GM21381 (cell line): ENCODE measurements around the gene RREB1.

Experiments used
- ATAC-seq: cut with Tn5 transposase; IDR thresholded peaks from one replicate; pipeline ENCODE4 v1.9.1; 2021; ENCODE audit warnings: mild to moderate bottlenecking, moderate library complexity; ENCODE audit not compliant: unreplicated experiment

RREB1 gene

GRCh38 chr6:7124114-7124513 lies 16.4 kb downstream of the RREB1 start:
- ATAC-seq, result no peak

DNA sequence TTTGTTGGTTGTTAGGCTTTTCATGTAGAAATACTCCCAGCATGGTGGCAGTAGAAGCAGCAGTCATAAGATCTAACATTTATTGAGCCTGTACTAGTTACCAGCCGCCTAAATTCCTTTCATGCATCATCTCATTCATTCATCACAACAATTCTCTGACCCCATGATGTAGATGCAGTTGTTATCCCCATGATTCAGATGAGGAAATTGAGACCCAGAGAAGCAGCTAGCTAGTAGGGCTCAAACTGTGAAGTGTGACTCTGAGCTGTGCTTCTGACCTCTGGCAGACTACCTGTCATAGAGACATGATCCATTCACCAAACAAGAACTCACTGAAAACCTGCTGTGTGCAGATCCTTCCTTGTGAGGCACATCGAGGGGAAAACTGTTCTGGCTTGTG lies 16.9 kb downstream of the RREB1 start:
- no peak for ATAC-seq

- ATAC-seq, result no peak
These were observed 17.5 kb downstream of the RREB1 start for GRCh38 chr6:7125290-7125689.

DNA sequence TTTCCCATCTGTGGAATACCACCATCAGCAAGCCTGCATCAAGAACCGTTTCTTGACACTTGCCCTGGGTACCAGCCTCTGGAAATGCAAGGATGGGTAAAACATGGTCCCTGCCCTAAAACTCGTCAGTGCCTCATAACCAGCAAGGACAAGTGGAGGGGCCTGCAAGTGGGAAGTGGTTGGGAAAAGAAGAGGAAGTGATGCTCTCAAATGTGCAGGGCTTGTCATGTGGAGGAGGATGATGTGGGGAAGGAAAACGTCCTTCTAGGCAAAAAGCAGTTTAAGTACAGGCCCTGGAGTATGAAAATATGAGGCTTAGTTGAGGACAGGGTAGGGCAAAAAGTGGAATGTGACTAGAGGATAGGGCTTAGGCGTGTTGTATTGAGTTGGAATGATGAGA lies 19.0 kb downstream of the RREB1 start:
- ATAC-seq, result no peak

- no peak for ATAC-seq
These were observed 19.9 kb downstream of the RREB1 start for GRCh38 chr6:7127680-7128079.

DNA sequence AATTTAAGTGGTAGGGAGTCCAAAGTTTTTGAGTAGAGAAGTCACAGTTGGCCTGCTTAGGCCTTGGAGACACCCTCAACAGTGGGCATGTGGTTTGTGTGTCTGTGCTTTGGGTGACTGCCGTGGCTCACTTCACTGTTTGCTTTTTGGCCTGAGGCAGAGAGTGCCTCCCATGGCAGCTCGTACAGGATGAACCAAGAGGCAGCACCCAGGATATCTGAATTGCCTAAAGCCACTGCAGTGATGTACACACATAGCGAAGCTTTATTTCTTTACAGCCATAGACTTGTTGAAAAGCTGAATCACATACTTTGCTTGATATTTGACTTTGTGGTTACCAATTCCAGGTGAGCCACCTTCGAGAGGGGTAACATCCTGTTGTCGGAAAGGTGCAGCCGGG lies 21.6 kb downstream of the RREB1 start:
- no peak for ATAC-seq

DNA sequence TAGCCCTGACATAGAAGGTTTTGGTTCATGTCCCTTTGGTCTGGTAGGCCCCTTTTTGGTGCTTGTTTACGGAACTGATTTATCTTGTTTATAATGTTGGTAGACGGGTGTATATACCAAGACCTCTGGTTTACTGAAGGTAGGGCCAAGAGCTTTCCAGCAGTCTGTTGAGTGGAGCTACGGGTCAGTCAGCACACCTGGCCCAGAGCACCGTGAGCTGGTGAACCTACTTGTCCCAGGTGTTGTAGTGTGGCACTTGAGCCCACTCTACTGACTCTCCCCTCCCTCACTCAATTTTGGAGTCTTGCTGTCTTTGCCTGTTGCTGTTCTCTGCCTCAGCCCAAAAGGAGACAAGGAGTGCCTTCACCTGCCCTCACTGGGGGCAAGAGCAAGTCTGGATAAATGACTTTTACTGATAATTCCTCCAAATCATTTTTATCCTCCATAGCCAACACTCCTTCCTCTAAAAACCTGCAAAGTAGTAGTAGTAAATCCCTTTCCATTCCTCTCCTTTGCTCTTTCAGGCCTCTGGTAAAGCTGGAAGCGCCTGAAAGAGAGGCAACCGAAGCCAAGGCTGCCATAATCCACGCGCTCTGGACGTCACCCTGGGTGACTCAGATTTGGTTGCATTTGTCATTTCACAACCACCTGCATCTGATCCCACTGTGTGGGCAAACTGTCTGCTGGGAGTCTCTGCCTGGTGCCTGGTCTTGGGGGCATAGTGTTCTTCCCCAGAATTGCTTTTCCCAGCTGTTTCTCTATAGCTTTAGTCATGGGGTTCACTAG lies 22.2 kb downstream of the RREB1 start:
- ATAC-seq, result no peak

DNA sequence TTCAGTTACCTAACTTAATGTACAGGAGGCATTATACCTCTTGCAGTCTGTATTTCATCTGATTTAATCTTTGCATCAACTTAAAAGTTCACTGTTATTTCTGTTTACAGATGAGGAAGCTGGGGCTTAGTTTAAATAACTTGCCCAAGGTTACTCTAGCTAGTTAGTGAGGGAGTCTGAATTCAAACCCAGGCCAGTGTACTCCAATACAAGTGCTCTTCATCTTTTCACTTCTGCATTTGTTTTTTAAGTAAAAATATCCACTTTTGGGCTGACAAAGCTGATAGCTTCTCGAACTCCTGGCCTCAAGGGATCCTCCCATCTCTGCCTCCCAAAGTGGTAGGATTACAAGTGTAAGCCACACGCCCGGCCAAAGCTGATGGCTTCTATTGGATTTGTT lies 23.6 kb downstream of the RREB1 start:
- ATAC-seq, result no peak

GRCh38 chr6:7132398-7133035 lies 24.8 kb downstream of the RREB1 start:
- ATAC-seq, result no peak

- no peak for ATAC-seq
These were observed 27.4 kb downstream of the RREB1 start for GRCh38 chr6:7134999-7135745.

DNA sequence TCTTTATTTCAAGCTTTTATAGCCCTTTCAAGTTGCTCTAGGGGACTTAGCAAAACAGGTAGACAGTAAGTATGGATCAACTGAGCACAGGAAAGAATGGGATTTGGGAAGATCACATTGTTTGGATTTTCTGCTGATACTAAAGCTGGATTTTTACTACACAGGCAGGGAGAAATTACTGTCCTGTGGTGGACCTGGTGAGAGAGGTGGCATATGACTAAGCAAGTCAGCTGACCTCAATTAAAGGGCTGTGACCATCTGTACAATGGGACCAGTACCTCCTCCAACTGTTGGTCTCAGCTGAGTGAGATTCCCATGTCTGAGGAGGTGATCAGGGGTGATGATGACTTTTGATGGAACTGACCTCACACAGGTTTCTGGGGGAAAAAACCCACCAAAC lies 28.0 kb downstream of the RREB1 start:
- no peak for ATAC-seq

DNA sequence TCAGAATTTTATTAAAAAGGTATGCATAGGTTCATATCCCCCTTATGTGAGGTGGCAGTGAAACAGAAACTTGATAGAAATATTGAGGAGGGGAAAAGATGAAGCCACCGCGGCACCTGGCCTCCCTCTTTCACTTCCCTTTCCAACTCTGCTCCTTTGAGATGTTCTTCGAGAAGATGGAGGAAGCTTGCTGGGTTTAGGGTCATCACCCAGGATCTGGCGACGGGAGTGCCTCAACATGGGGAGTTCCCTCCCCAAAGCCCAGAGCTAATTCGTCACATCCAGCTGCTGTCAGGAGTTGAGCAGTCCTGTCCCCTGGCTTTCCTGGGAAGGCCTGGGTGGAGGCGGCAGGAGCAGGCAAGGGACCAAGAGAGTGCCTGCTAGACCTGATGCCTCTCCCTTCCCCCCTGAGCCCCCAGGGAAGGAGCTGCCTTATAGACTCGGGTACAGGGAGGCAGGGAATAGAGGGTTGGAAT lies 29.1 kb downstream of the RREB1 start:
- peak; percentile 38 for ATAC-seq

DNA sequence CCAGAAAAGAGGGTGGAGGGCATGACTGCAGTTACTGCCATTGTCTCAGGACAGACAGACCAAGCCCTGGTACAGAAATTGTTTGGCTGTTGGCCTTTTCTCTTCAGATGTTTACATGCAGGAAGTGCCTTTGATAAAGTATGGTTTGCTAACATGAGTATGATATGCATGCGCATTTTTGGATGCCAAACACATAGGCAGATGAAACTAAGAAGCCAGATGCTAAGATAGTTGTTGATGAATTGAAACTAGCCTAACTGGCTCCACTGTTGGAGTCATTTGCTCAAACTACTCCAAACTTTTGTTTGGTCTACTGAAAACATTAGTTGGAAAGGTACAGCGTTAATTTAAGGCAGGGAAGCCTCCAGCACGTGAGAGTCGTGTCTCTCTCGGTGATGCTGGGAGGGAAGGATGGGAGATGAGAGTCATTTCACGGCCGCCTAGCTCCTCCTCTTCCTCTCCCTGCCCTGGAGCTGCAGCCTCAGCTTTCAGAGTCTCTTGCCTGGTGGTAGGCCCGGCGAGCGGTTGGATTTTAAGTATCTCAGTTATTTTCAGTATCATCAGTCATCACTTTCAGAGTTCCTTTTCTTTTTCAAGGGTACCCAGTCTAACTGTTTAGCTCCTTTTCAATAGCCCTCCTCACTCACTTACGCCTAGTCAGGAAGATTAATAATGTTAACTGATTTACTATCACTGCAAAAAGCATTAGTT lies 29.7 kb downstream of the RREB1 start:
- ATAC-seq, result peak; percentile 34

DNA sequence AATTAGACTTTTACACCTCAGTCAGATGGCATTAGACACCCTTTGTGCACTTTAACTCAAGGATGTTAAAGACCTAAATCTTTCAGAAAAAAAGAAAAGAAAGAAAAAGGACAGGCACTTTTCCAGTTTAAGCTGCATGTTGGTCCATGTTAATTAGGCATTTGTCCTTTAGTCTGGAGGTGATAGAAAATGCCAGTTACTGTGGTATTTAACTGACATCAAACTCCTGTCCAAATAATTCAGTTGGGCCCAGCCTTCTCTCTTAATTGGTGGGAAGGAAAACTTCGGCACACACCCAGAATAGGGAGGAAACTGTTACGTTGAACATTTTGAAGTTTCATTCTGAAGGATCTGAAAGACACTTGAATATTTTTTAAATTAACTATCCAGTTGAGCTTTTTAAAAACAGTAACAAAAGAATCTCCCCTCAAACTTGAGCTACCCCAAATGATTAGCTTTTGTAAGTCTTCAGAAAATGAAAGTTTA lies 30.3 kb downstream of the RREB1 start:
- no peak for ATAC-seq

DNA sequence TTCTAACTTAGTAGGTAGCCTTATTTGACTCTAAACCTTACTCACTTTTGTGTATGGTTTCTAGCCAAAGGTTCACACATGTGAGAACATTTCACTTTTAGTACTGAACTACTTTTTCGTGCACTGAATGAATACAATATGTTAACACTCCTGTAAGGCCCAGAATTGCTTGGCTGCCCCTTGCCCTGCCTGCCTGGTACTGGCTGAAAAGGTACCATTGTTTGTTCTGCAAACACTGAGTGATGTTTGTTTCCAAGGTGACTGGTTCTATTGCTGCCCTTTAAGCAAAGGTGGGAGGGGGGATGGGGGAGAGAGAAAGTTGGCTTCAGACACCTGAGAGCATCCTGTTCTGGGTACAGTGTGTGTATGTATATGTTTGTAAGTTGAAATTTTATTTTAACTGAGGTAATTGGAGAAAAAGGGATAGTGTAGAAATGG lies 31.2 kb downstream of the RREB1 start:
- no peak for ATAC-seq

GRCh38 chr6:7139835-7140470 lies 32.2 kb downstream of the RREB1 start:
- no peak for ATAC-seq

DNA sequence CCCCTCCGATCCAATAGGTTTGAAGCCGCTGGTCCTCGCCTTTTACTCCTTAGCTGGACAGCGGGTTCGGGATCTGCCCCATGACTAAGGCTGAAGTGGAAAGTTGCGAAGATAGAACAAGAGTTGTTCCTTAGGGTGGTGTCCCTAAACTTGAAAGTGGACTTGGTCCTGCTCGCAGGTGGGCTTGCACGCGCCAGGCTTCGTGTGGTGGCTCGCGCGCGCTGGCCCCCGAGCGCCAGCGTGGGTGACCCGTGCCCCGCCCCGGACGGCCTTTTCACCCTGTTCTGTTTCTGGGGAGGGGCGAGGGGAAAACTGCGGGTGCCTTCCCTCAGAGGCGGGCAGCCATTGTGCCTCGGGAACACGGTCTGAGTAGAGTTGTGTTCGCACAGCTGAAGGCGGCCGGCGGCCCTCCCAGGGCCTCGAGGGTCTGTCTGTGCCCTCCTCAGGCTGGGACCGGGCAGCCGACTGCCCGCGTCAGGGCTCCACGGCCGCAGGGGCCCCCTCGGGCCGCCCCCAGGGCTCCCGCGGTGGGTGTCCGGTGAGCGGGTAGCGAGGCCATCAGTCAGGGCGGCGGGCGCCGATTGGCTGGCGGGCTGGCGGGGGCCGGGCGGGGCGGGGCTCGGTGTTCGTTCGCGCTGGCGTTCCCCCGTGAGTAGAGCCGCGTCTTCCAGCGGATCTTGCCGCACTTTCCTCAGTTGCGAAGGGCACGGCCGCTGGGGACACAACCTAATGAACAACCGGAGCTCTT lies 33.0 kb downstream of the RREB1 start:
- ATAC-seq, result peak; percentile 61

DNA sequence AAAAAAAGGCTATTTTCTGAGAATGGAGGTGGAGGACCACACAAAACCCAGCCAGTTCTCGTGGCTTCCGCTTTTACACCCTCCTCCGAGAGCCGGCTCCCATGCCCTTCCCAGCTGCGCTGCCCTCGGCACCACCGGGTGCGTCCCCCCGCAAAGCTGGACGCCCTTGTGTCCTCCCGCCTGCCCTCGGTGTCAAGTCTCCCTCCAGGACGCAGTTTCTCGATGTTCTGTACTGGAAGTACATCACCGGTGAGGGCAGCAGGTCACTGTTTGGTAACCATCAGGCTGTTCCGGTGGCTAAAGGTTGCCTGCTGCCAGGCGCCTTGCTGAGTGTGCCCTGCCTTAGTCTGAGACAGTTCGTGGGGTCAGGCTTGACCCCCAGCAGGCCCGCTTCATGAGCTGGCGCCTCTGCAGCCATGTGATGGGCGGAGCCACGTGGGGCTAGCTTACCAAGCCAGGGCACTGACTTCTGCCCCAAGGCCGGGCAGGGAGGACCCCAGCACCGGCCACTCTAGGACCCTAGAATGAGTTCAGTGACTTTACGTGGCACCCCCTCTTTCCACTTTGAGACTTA lies 34.6 kb downstream of the RREB1 start:
- ATAC-seq, result no peak

DNA sequence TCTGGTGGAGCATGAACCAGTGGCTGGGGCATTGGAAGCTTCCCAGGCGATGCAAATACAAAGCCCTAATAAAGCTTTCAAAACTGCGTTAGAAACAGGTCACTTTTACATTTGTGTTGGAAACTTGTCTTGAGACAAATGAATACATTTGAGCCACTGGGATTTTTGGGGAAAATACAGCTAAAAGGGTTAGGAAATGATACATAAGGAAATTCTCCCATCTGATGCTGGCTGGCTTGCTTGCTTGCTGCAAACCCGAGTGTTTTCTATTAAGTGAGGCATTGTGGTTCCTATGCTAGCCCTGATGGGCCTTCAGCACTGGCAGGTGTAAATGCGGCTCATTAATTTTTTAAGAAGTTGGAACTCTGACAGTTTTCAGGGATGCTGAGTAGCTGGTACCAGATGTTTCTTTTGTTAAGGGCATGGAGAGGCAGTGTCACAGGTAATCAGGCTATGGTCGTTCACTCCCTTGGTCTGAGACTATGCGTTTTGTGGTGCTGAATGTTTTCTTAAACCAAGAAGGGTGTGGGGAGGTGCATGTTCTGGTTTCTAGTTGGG lies 35.2 kb downstream of the RREB1 start:
- ATAC-seq, result no peak
